ENCODE results near the gene YWHAE. TPM values are rescaled to one million over a fixed set of nuclear protein-coding genes. Genes with fewer than 3 reads are reported as not detected.

The YWHAE gene
- total and polyA plus RNA-seq, 2 of the 4 experiments (the other 2 are of a cell fraction): 358 to 774 TPM

- no peaks in the 10 kb centered on the region for H3K36me3 ChIP-seq (ENCODE audit: control insufficient read depth, insufficient read depth, low read length)
- H3K27me3 ChIP-seq (ENCODE audit: control insufficient read depth, insufficient read depth, low read length): peaks cover 67% of the 10 kb centered on the region
- dilution Hi-C loops (cut with HindIII; ENCODE audit: low sequenced_read_pairs, unreplicated experiment): no loop called here
Measured at GRCh38 chr17:1300371-1300905, 99.6 kb downstream of the YWHAE start.

More at GRCh38 chr17:1300371-1300905, 99.6 kb downstream of the YWHAE start:
- Histone ChIP-seq H4K20me1 (ENCODE audit: insufficient read depth, low read length) (no peaks in the 10 kb centered on the region), H3K9me3 (ENCODE audit: control insufficient read depth, insufficient read depth, low read length) (no peaks in the 10 kb centered on the region), H3K56ac (ENCODE audit: extremely low read depth, insufficient read depth, low read length) (no peak overlapping the region), H3K14ac (replicated peaks; ENCODE audit: low read depth, low read length) (no peak overlapping the region), H2BK5ac (ENCODE audit: low read depth, low read length, poor library complexity, severe bottlenecking) (no peak overlapping the region), H3K9ac (ENCODE audit: low read depth, low read length) (no peak overlapping the region), H4K91ac (ENCODE audit: insufficient read depth, low read depth, low read length) (no peak overlapping the region), H3K4ac (ENCODE audit: low read depth, low read length) (no peak overlapping the region), H2AK5ac (ENCODE audit: low read depth, low read length) (no peak overlapping the region), H3K79me1 (ENCODE audit: low read depth in 1 of 2, low read length in 2 of 2) (no peaks in the 10 kb centered on the region), H3K4me3 (ENCODE audit: insufficient read depth, low read depth, low read length) (no peak overlapping the region), H3K9me1 (ENCODE audit: insufficient read depth, low read length) (no peaks in the 10 kb centered on the region), H3K18ac (ENCODE audit: low read depth, low read length) (no peak overlapping the region), H2BK15ac (ENCODE audit: low read depth, low read length) (no peak overlapping the region), H3K4me1 (ENCODE audit: control insufficient read depth, insufficient read depth, low read length) (no peaks in the 10 kb centered on the region), H3K4me2 (ENCODE audit: low read depth, low read length) (no peak overlapping the region), H3K23ac (ENCODE audit: low read depth, low read length) (no peak overlapping the region), H2AK9ac (replicated peaks; ENCODE audit: low read depth, low read length, poor library complexity) (no peak overlapping the region), H3K27ac (ENCODE audit: insufficient read depth, low read length) (no peak overlapping the region), H2BK120ac (ENCODE audit: low read depth, low read length) (no peak overlapping the region), H4K8ac (ENCODE audit: low read depth in 2 of 2, low read length in 2 of 2) (no peak overlapping the region), H2BK20ac (ENCODE audit: low read depth, low read length) (no peak overlapping the region), H2AFZ (replicated peaks; ENCODE audit: low read length, poor library complexity) (no peak overlapping the region), H4K5ac (ENCODE audit: low read depth, low read length) (no peak overlapping the region)
- 69% methylated on average over 7 of the region's 17 CpGs; no CpG with 5 or more reads in 1 of the 2 experiments for WGBS, 2 experiments (ENCODE audit: extremely low coverage in 2 of 2, insufficient read length in 1 of 2)
- intact Hi-C loops (cut with micrococcal nuclease) (no loop called here), in situ Hi-C loops (cut with MboI; ENCODE audit: low sequenced_read_pairs) (no loop called here)
- no TSS peak for BruUV-seq (replicated peaks)
- no peak for ATAC-seq (ENCODE audit: low read depth)
- DNase-seq: no peak
- POLR2A ChIA-PET (ENCODE audit: unreplicated experiment): no interaction called here
- no peak for TF ChIP-seq USF2 (IDR thresholded peaks at IDR 0.05; ENCODE audit: low read depth, low read length)
- no peak for TF ChIP-seq MAZ (IDR thresholded peaks at IDR 0.05; ENCODE audit: borderline replicate concordance, low read depth, low read length)
- TF ChIP-seq FOS (IDR thresholded peaks at IDR 0.05; ENCODE audit: low read depth, low read length): no peak
- no peak for TF ChIP-seq BHLHE40 (IDR thresholded peaks at IDR 0.05; ENCODE audit: low read depth, low read length)
- no peak for TF ChIP-seq NFE2L2 (IDR thresholded peaks at IDR 0.05; ENCODE audit: low read depth, low read length)
- no peak for TF ChIP-seq RAD21 (IDR thresholded peaks at IDR 0.05; ENCODE audit: low read length)
- no peak for TF ChIP-seq CHD1 (IDR thresholded peaks at IDR 0.05; ENCODE audit: low read depth, low read length)
- TF ChIP-seq RFX5 (IDR thresholded peaks at IDR 0.05; ENCODE audit: low read depth, low read length): no peak
- CTCF ChIA-PET: no interaction called here
